ENCODE measurements around the gene KCNMB1. TPM values are rescaled to one million over a fixed set of nuclear protein-coding genes. Genes with fewer than 3 reads are reported as not detected.

The KCNMB1 gene
- total and polyA plus RNA-seq, 2 donors (not counting 3 experiments of a cell fraction or from before 2014, with no cell fraction given) = 0.15 to 0.29 TPM

DNA sequence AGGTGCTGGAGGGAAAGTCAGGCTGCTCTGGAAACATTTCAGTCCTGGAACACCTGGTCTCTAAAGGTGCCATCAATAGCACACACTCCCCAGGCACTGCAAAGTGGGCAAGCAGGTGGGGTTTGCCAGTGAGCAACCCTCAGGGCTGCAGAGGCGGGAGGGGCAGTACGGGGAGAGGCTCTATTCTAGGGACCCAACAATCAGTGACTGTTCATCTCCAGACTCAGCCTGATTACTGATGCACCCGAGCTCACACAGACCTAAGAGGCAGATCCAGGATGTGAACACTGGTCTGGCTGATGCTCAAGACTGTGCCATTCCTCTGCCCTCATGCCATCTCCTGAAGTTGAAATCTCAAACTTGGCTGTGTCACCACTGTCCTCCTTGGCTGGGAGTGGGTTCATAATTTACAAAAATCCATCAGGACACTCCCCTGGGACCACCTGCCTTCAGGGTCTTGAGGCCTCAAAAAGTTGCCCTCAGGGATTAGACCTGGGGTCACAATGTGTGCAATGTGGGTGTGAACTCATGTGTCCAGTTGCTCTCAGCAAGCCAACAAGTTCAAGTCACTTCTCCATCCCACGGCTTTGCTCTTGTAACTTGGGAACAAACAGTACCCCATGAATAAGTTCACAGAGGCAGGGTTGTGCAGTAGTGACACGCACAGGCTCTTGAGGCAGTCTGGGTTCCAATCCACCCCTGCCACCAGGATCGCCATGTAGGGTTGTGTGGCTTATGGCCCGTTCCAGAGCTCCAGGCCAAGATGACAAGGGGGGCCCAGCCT is 19.9 kb upstream of the KCNMB1 start:
- H3K27ac ChIP-seq (ENCODE audit: insufficient read depth, low read depth, low read length) = no peak overlapping the region
- DNase-seq (ENCODE audit: low read depth, low spot score) (no peak), FAIRE-seq (no peak)
- no peaks in the 10 kb centered on the region for H4K20me1 ChIP-seq (replicated peaks; ENCODE audit: control insufficient read depth, extremely low read depth, insufficient read depth, low read length)
- no peaks in the 10 kb centered on the region for H3K4me1 ChIP-seq (ENCODE audit: control insufficient read depth, extremely low read depth, insufficient read depth, low read length)
- TF ChIP-seq EZH2 (IDR thresholded peaks at IDR 0.05; ENCODE audit: borderline replicate concordance, low read depth, low read length, severe bottlenecking) (no peak), POLR2A (IDR thresholded peaks at IDR 0.05; ENCODE audit: low read depth, low read length) (no peak), JUN (IDR thresholded peaks at IDR 0.05; ENCODE audit: borderline replicate concordance, insufficient read depth, insufficient read length, low read depth) (no peak), POLR2AphosphoS5 (IDR thresholded peaks at IDR 0.05; ENCODE audit: insufficient read depth, low read depth, low read length) (no peak), FOS (IDR thresholded peaks at IDR 0.05; ENCODE audit: borderline replicate concordance, insufficient read depth, low read length) (no peak), CTCF (IDR thresholded peaks at IDR 0.05; ENCODE audit: extremely low read depth in 1 of 2, insufficient read depth in 1 of 2, low read depth in 1 of 2, low read length in 2 of 2) (no peak), MYC (IDR thresholded peaks at IDR 0.05; ENCODE audit: low read depth, low read length) (no peak), GATA2 (IDR thresholded peaks at IDR 0.05; ENCODE audit: insufficient read depth, insufficient read length, low read depth, low read length) (no peak), MAX (IDR thresholded peaks at IDR 0.05; ENCODE audit: insufficient read depth, insufficient read length) (no peak)
- no TSS peak for BruUV-seq (replicated peaks)
- POLR2A ChIA-PET = no interaction called here
- H2AFZ ChIP-seq (ENCODE audit: low read depth, low read length) = no peak overlapping the region
- no peak overlapping the region for H3K9ac ChIP-seq (replicated peaks; ENCODE audit: extremely low read depth, insufficient read depth, low read length)
- no peaks in the 10 kb centered on the region for H3K79me2 ChIP-seq (ENCODE audit: control insufficient read depth, insufficient read depth, low read length)
- no peak overlapping the region for H3K4me2 ChIP-seq (ENCODE audit: insufficient read depth, low read length)
- dilution Hi-C loops (cut with MboI; ENCODE audit: extremely low pct_ligation_motif_present, low sequenced_read_pairs) = no loop called here
- CTCF ChIA-PET = interaction anchor here (1.2 to 1.4 kb wide), 3 partner anchors 12 to 183 kb away, joined by 4 read pairs; no protein-coding TSS in a partner anchor
- H3K27me3 ChIP-seq (ENCODE audit: control insufficient read depth in 2 of 2, insufficient read depth in 2 of 2, low read length in 2 of 2) = no peaks in the 10 kb centered on the region
- no peaks in the 10 kb centered on the region for H3K36me3 ChIP-seq (ENCODE audit: control insufficient read depth in 2 of 2, extremely low read depth in 1 of 2, insufficient read depth in 2 of 2, low read length in 2 of 2)
- intact Hi-C loops (cut with micrococcal nuclease) = no loop called here
- H3K9me1 ChIP-seq (replicated peaks; ENCODE audit: control insufficient read depth, extremely low read depth, insufficient read depth, low read length) = no peaks in the 10 kb centered on the region
- no peak overlapping the region for H3K4me3 ChIP-seq (replicated peaks in 1 of 3; ENCODE audit: insufficient read depth in 1 of 3, low read depth in 1 of 3, low read length in 3 of 3)
- H3K9me3 ChIP-seq (replicated peaks; ENCODE audit: control insufficient read depth, insufficient read depth, low read length) = no peaks in the 10 kb centered on the region

Measured in endothelial cell of umbilical vein (primary cell).